HCT116 (cell line): ENCODE measurements around the gene PAN3. TPM values are rescaled to one million over a fixed set of nuclear protein-coding genes. Genes with fewer than 3 reads are reported as not detected.

Source experiments
- ATAC-seq: fragments of 200-7000 bp; cut with Tn5 transposase; 2 replicates; pipeline ENCODE4 v1.9.1; 2020; ENCODE audit warnings: mild to moderate bottlenecking, moderate library complexity
- BruUV-seq: library from RNA; stranded (reverse); fragments of 400-500 nt; replicated peaks from 2 replicates; lab custom pipeline; 2021; lab: Mats Ljungman, UMichigan
- CTCF ChIA-PET: fragments of 300-600 bp; sonication (Branson Sonifier 250); formaldehyde crosslinking; loops from one replicate; lab custom pipeline; 2021; ENCODE audit warnings: antibody characterized with exemption; lab: Charles Lee
- POLR2A ChIA-PET: fragments of 300-600, 350-600 bp; sonication (Branson Sonifier 250); formaldehyde crosslinking; loops from one replicate; lab custom pipeline; 2021; ENCODE audit warnings: antibody characterized with exemption; lab: Charles Lee
- RAD21 ChIA-PET, 2 experiments: fragments of 300-600 bp; sonication (Branson Sonifier 250); formaldehyde crosslinking; loops; one replicate each; lab custom pipeline; 2023; ENCODE audit warnings: low total read pairs in 2 of 2; ENCODE audit not compliant: uncharacterized antibody in 2 of 2, unreplicated experiment in 2 of 2, low non-redundant PET in 1 of 2; lab: Charles Lee
- DNase-seq: peaks from one replicate; pipeline ENCODE4 v3.0.0-alpha.2; 2010; ENCODE audit warnings: low read depth, low spot score
- H2AFZ ChIP-seq: fragments of 200-600 bp; shearing (Covaris generic), sonication (generic); 2 replicates; pipeline ENCODE4 v1.6.1; 2017; ENCODE audit warnings: low read depth, mixed run types, mixed read lengths, antibody characterized with exemption, low read length; ENCODE audit not compliant: poor library complexity, severe bottlenecking
- H3K27ac ChIP-seq: 2 replicates; pipeline ENCODE4 v1.5.1; 2012; ENCODE audit warnings: low read depth, low read length
- H3K27me3 ChIP-seq: fragments of 200-600 bp; sonication (generic); 2 replicates; pipeline ENCODE4 v1.6.1; 2016; ENCODE audit warnings: mixed run types, low read length, mixed read lengths; ENCODE audit not compliant: insufficient read depth
- H3K36me3 ChIP-seq, 2 experiments: fragments of 200-500 bp in 1 of 2; fragments of 200-600 bp in 1 of 2; sonication (Bioruptor generic) in 1 of 2; sonication (generic) in 1 of 2; 2 replicates each; pipeline versions ENCODE4 v1.5.1 to v1.6.1; 2014 to 2016; ENCODE audit warnings: low read length in 2 of 2, inconsistent platforms in 1 of 2, mixed read lengths in 1 of 2, mixed run types in 1 of 2; ENCODE audit not compliant: insufficient read depth in 2 of 2, control insufficient read depth in 1 of 2
- H3K4me1 ChIP-seq, 2 experiments: fragments of 200-600 bp in 1 of 2; sonication (generic) in 1 of 2; 2 replicates each; pipeline versions ENCODE4 v1.5.1 to v1.6.1; 2012 to 2017; ENCODE audit warnings: low read length in 2 of 2, inconsistent platforms in 1 of 2, mild to moderate bottlenecking in 1 of 2, mixed read lengths in 1 of 2, mixed run types in 1 of 2, moderate library complexity in 1 of 2; ENCODE audit not compliant: insufficient read depth in 2 of 2, control insufficient read depth in 1 of 2
- H3K4me2 ChIP-seq: fragments of 200-600 bp; sonication (generic); 2 replicates; pipeline ENCODE4 v1.6.1; 2017; ENCODE audit warnings: mixed run types, low read length, mixed read lengths
- H3K4me3 ChIP-seq, 2 experiments: fragments of 200-600 bp in 1 of 2; sonication (generic) in 1 of 2; replicated peaks in 1 of 2; 2 replicates each; pipeline ENCODE4 v1.5.1; 2011 to 2016; ENCODE audit warnings: low read length in 2 of 2, control low read depth in 1 of 2, low read depth in 1 of 2, mild to moderate bottlenecking in 1 of 2, mixed read lengths in 1 of 2, mixed run types in 1 of 2
- H3K79me2 ChIP-seq: fragments of 200-600 bp; sonication (generic); 2 replicates; pipeline ENCODE4 v1.6.1; 2017; ENCODE audit warnings: mild to moderate bottlenecking, mixed run types, low read length, moderate library complexity, mixed read lengths; ENCODE audit not compliant: insufficient read depth
- H3K9ac ChIP-seq: fragments of 200-600 bp; sonication (generic); 2 replicates; pipeline ENCODE4 v1.6.1; 2016; ENCODE audit warnings: low read length, mixed read lengths
- H3K9me2 ChIP-seq: fragments of 200-600 bp; sonication (generic), shearing (Covaris generic); 2 replicates; pipeline ENCODE4 v1.6.1; 2017; ENCODE audit warnings: mixed run types, mild to moderate bottlenecking, moderate library complexity; ENCODE audit not compliant: insufficient read depth
- H3K9me3 ChIP-seq, 2 experiments: fragments of 200-500 bp in 1 of 2; fragments of 200-600 bp in 1 of 2; sonication (Bioruptor generic) in 1 of 2; sonication (generic) in 1 of 2; 2 replicates each; pipeline ENCODE4 v1.6.1; 2014 to 2017; ENCODE audit warnings: low read length in 2 of 2, mixed read lengths in 2 of 2, inconsistent platforms in 1 of 2, low read depth in 1 of 2, mild to moderate bottlenecking in 1 of 2, mixed run types in 1 of 2, moderate library complexity in 1 of 2; ENCODE audit not compliant: control insufficient read depth in 1 of 2, insufficient read depth in 1 of 2
- H4K20me1 ChIP-seq: fragments of 200-600 bp; sonication (generic), shearing (Covaris generic); 2 replicates; pipeline ENCODE4 v1.6.1; 2017; ENCODE audit warnings: mixed run types, mild to moderate bottlenecking, moderate library complexity; ENCODE audit not compliant: insufficient read depth
- CBX3 ChIP-seq: IDR thresholded peaks from 2 replicates; pipeline ENCODE4 v1.6.1; 2012; ENCODE audit warnings: low read depth
- EGR1 ChIP-seq: IDR thresholded peaks from 2 replicates; pipeline ENCODE4 v1.6.1; 2012; ENCODE audit warnings: low read depth
- ELF1 ChIP-seq: IDR thresholded peaks from 2 replicates; pipeline ENCODE4 v1.6.1; 2012; ENCODE audit warnings: low read depth, borderline replicate concordance
- EZH2 ChIP-seq: fragments of 200-600 bp; sonication (generic); IDR thresholded peaks from 2 replicates; pipeline ENCODE4 v1.6.1; 2017; ENCODE audit warnings: antibody characterized with exemption, mixed run types
- EZH2phosphoT487 ChIP-seq: fragments of 200-600 bp; IDR thresholded peaks from 2 replicates; pipeline ENCODE4 v1.6.1; 2018; ENCODE audit warnings: antibody characterized with exemption, borderline replicate concordance
- FOSL1 ChIP-seq: IDR thresholded peaks from 2 replicates; pipeline ENCODE4 v1.6.1; 2012; ENCODE audit warnings: low read depth
- MAX ChIP-seq: IDR thresholded peaks from 2 replicates; pipeline ENCODE4 v1.6.1; 2012
- POLR2A ChIP-seq: IDR thresholded peaks from 2 replicates; pipeline ENCODE4 v1.7.0; 2011; ENCODE audit warnings: borderline replicate concordance; ENCODE audit not compliant: insufficient read depth, insufficient read length; ENCODE audit errors: extremely low read depth
- POLR2AphosphoS5 ChIP-seq: IDR thresholded peaks from 2 replicates; pipeline ENCODE4 v1.6.1; 2011; ENCODE audit warnings: mild to moderate bottlenecking, low read depth, low read length, moderate library complexity
- SIN3A ChIP-seq: IDR thresholded peaks from 2 replicates; pipeline ENCODE4 v1.6.1; 2012; ENCODE audit warnings: low read depth
- SP1 ChIP-seq: IDR thresholded peaks from 2 replicates; pipeline ENCODE4 v1.6.1; 2012; ENCODE audit warnings: low read depth
- SRF ChIP-seq: IDR thresholded peaks from 2 replicates; pipeline ENCODE4 v1.6.1; 2012; ENCODE audit warnings: low read depth
- YY1 ChIP-seq: IDR thresholded peaks from 2 replicates; pipeline ENCODE4 v1.6.1; 2011; ENCODE audit warnings: low read length, low read depth, moderate library complexity, mild to moderate bottlenecking; ENCODE audit not compliant: insufficient replicate concordance; ENCODE audit errors: extremely low read depth
- ZBTB33 ChIP-seq: IDR thresholded peaks from 2 replicates; pipeline ENCODE4 v1.6.1; 2011; ENCODE audit warnings: mild to moderate bottlenecking, low read length, moderate library complexity; ENCODE audit not compliant: insufficient replicate concordance; ENCODE audit errors: extremely low read depth
- ZFX ChIP-seq: fragments of 450-650 bp; IDR thresholded peaks from 2 replicates; pipeline ENCODE4 v1.6.1; 2017
- ZNF274 ChIP-seq: fragments of 200-500 bp; sonication (Bioruptor generic); IDR thresholded peaks from 2 replicates; pipeline ENCODE4 v1.6.1; 2014; ENCODE audit warnings: mild to moderate bottlenecking, low read depth, low read length, inconsistent platforms
- intact Hi-C: fragments of 100-400 bp; cut with micrococcal nuclease; formaldehyde crosslinking; loops from 2 replicates; pipeline ENCODE4 v1.10.0; 2022
- total RNA-seq: library from RNA; stranded (reverse); gene quantifications from one replicate; pipeline ENCODE4 v1.2.1, GENCODE V29; 2021; ENCODE audit not compliant: unreplicated experiment
- TF ChIP-seq, protein P1 (sequence below): IDR thresholded peaks from 2 replicates; pipeline ENCODE4 v1.6.1; 2012; ENCODE audit warnings: low read depth

PAN3 gene
- total RNA-seq, 1 experiment from 2014 or later: 30.1 TPM

DNA sequence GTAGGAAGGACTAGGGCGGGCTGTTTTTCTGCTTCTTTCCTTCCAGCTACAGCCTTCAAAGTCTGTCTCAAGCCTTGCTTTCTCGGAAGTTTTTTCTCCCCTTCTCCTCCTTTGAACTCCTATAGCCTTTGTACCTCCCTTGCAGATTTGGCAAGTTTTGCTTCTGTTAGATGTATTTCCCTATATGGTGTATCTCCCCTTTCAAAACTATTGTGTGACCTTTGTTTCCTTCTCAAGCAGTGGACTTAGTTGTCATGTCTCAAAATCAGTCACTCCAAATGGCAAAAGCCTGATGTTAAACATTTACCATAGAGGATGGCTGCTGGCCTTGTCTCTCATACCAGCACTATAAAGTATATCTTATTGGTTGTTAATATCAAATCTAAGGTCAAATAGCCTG, 203.9 kb downstream of the PAN3 start:
- H3K9me2 ChIP-seq: no peaks in the 10 kb centered on the region
- BruUV-seq: no TSS peak
- H3K79me2 ChIP-seq: no peaks in the 10 kb centered on the region
- no peaks in the 10 kb centered on the region for H4K20me1 ChIP-seq
- peaks cover 5 to 10% of the 10 kb centered on the region in 2 experiments; a peak in 3 of 4 replicates for H3K4me1 ChIP-seq
- no peaks in the 10 kb centered on the region for H3K36me3 ChIP-seq
- ChIA-PET CTCF (no interaction called here), POLR2A (no interaction called here), RAD21 (no interaction called here)
- no peak overlapping the region for H3K27ac ChIP-seq
- no peaks in the 10 kb centered on the region for H3K9me3 ChIP-seq
- H2AFZ ChIP-seq: no peak overlapping the region
- H3K4me3 ChIP-seq: no peak overlapping the region
- H3K4me2 ChIP-seq: no peak overlapping the region
- no peak overlapping the region for H3K9ac ChIP-seq
- intact Hi-C loops: no loop called here
- DNase-seq (no peak), ATAC-seq (no peak)
- no peaks in the 10 kb centered on the region for H3K27me3 ChIP-seq
- TF ChIP-seq EZH2 (no peak), EZH2phosphoT487 (no peak), SRF (no peak), ELF1 (no peak), FOSL1 (no peak), POLR2AphosphoS5 (no peak), ZFX (no peak), CBX3 (no peak)

- Histone ChIP-seq H3K9me2 (no peaks in the 10 kb centered on the region), H3K27ac (no peak overlapping the region), H3K36me3 (no peaks in the 10 kb centered on the region), H3K9me3 (no peaks in the 10 kb centered on the region), H3K4me2 (no peak overlapping the region), H3K4me3 (no peak overlapping the region), H3K4me1 (peaks cover 5 to 10% of the 10 kb centered on the region in 2 experiments; a peak in 3 of 4 replicates), H3K79me2 (no peaks in the 10 kb centered on the region), H2AFZ (no peak overlapping the region), H3K27me3 (no peaks in the 10 kb centered on the region), H3K9ac (no peak overlapping the region), H4K20me1 (no peaks in the 10 kb centered on the region)
- DNase-seq: no peak
- TF ChIP-seq, protein P1, sequence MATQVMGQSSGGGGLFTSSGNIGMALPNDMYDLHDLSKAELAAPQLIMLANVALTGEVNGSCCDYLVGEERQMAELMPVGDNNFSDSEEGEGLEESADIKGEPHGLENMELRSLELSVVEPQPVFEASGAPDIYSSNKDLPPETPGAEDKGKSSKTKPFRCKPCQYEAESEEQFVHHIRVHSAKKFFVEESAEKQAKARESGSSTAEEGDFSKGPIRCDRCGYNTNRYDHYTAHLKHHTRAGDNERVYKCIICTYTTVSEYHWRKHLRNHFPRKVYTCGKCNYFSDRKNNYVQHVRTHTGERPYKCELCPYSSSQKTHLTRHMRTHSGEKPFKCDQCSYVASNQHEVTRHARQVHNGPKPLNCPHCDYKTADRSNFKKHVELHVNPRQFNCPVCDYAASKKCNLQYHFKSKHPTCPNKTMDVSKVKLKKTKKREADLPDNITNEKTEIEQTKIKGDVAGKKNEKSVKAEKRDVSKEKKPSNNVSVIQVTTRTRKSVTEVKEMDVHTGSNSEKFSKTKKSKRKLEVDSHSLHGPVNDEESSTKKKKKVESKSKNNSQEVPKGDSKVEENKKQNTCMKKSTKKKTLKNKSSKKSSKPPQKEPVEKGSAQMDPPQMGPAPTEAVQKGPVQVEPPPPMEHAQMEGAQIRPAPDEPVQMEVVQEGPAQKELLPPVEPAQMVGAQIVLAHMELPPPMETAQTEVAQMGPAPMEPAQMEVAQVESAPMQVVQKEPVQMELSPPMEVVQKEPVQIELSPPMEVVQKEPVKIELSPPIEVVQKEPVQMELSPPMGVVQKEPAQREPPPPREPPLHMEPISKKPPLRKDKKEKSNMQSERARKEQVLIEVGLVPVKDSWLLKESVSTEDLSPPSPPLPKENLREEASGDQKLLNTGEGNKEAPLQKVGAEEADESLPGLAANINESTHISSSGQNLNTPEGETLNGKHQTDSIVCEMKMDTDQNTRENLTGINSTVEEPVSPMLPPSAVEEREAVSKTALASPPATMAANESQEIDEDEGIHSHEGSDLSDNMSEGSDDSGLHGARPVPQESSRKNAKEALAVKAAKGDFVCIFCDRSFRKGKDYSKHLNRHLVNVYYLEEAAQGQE: no peak
- TF ChIP-seq SP1 (no peak), EZH2 (no peak), YY1 (no peak), EGR1 (no peak), SIN3A (no peak), EZH2phosphoT487 (no peak), ZNF274 (no peak), MAX (no peak), ZBTB33 (no peak), CBX3 (no peak), FOSL1 (no peak), SRF (no peak), POLR2A (no peak), ZFX (no peak)
- intact Hi-C loops: no loop called here
- CTCF ChIA-PET: no interaction called here
- RAD21 ChIA-PET: no interaction called here
- POLR2A ChIA-PET: no interaction called here
- ATAC-seq: no peak
- no TSS peak for BruUV-seq
Measured at GRCh38 chr13:28344163-28344562, 205.8 kb downstream of the PAN3 start.
